Fibroblast of lung (primary cell): Measurements from ENCODE around the gene PRPF6.

ENCODE experiments used
- CTCF ChIP-seq, 2 donors: IDR thresholded peaks in 1 of 2; conservative IDR thresholded peaks in 1 of 2; 1 replicate in 1 of 2; 2 replicates in 1 of 2; pipeline ENCODE4 v1.5.1; 2011 to 2012; ENCODE audit warnings: low read length in 2 of 2, control low read depth in 1 of 2, inconsistent platforms in 1 of 2, low read depth in 1 of 2, mild to moderate bottlenecking in 1 of 2
- EZH2 ChIP-seq: IDR thresholded peaks from 2 replicates; pipeline ENCODE4 v1.5.1; 2012; ENCODE audit warnings: low read length, control low read depth, mild to moderate bottlenecking; ENCODE audit errors: missing control alignments

DNA sequence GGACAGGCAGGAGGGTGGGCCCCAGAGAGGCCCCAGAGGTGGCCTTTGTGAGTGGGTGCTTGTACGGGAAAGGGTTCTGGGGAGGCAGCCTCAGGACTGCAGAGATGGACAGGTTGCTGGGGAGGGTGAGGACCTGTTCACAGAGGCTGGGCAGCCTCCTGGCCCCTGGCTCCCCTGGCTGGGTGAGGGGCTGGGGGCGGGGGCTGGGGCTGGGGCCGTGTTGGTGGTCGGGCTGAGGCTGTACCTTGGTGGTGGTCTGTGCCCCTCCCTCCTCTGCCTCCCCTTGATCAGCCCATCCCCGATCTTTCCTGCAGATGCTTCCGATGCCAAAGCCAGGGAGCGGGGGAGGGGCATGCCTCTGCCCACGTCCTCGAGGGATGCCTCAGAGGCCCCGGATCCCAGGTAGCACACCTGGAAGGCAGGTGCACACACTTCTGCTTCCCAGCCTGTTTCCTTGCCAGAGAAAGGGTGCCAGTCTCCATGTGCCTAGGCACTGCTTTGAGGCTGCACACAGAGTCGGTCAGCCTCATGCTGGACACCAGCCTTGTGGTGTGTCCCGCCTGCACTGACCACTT lies 86.9 kb downstream of the PRPF6 start:
- TF ChIP-seq CTCF (conservative IDR thresholded peaks at IDR 0.05 in 1 of 2, IDR thresholded peaks at IDR 0.05 in 1 of 2; ENCODE audit: low read depth in 1 of 2, low read length in 2 of 2) (no peak), EZH2 (no peak)
